Effector CD8-positive, alpha-beta T cell (primary cell): Measurements from ENCODE around the gene PSME2.

Experiments used
- DNase-seq: peaks from one replicate; lab custom pipeline; 2025; lab: John Stamatoyannopoulos, UW

The PSME2 gene

GRCh38 chr14:24135834-24136683 lies 10.4 kb downstream of the PSME2 start, which contains the start of gene PSME1:
Gene PSME1 (plus strand): TSS chr14:24136194. CDS start chr14:24136263, 69 bp downstream.
- peak; percentile 87 for DNase-seq

GRCh38 chr14:24135584-24135833 lies 10.9 kb downstream of the PSME2 start:
- DNase-seq, result no peak

- no peak for DNase-seq
Measured at GRCh38 chr14:24133735-24134134, 12.7 kb downstream of the PSME2 start.

GRCh38 chr14:24132976-24133375 lies 13.4 kb downstream of the PSME2 start:
- DNase-seq, result no peak

GRCh38 chr14:24132061-24132685 lies 14.2 kb downstream of the PSME2 start:
- DNase-seq, result no peak

GRCh38 chr14:24131549-24131966 lies 14.9 kb downstream of the PSME2 start:
- no peak for DNase-seq

GRCh38 chr14:24130717-24131548 lies 15.5 kb downstream of the PSME2 start:
- DNase-seq, result no peak

GRCh38 chr14:24130380-24130716 lies 16.1 kb downstream of the PSME2 start, which contains the start of gene FITM1:
Gene FITM1 (plus strand): TSS chr14:24130659. CDS start chr14:24131564, 905 bp downstream.
- no peak for DNase-seq

GRCh38 chr14:24129410-24129998 lies 16.9 kb downstream of the PSME2 start:
- no peak for DNase-seq

GRCh38 chr14:24127673-24128072 lies 18.7 kb downstream of the PSME2 start:
- DNase-seq, result no peak

- DNase-seq, result no peak
Measured at GRCh38 chr14:24126939-24127338, 19.5 kb downstream of the PSME2 start.

GRCh38 chr14:24123424-24124417 lies 22.7 kb downstream of the PSME2 start:
- DNase-seq, result no peak

GRCh38 chr14:24122898-24123297 lies 23.5 kb downstream of the PSME2 start:
- no peak for DNase-seq

GRCh38 chr14:24122416-24122815 lies 24.0 kb downstream of the PSME2 start:
- no peak for DNase-seq

- no peak for DNase-seq
Measured at GRCh38 chr14:24121210-24121609, 25.2 kb downstream of the PSME2 start.

GRCh38 chr14:24119691-24120090 lies 26.7 kb downstream of the PSME2 start:
- DNase-seq, result no peak

- DNase-seq, result no peak
Measured at GRCh38 chr14:24117179-24117578, 29.2 kb downstream of the PSME2 start.

GRCh38 chr14:24116128-24116814 lies 30.1 kb downstream of the PSME2 start:
- DNase-seq, result no peak

- DNase-seq, result no peak
Measured at GRCh38 chr14:24115422-24116127, 30.8 kb downstream of the PSME2 start.
